Fibroblast of lung (primary cell): ENCODE results near the gene TES. TPM values are rescaled to one million over a fixed set of nuclear protein-coding genes. Genes with fewer than 3 reads are reported as not detected.

Experiments
- DNase-seq, 2 donors: peaks; one replicate each; pipeline versions ENCODE4 v3.0.0 to v3.0.0-alpha.2; 2010; ENCODE audit warnings: low read depth in 2 of 2
- H2AFZ ChIP-seq: 2 replicates; pipeline ENCODE4 v1.5.1; 2012; ENCODE audit warnings: low read length, control low read depth, inconsistent platforms
- H3K27ac ChIP-seq: 2 replicates; pipeline ENCODE4 v1.5.1; 2011; ENCODE audit warnings: low read length, control low read depth; ENCODE audit not compliant: insufficient read depth
- H3K27me3 ChIP-seq: 2 replicates; pipeline ENCODE4 v1.5.1; 2011; ENCODE audit warnings: mild to moderate bottlenecking, low read length; ENCODE audit not compliant: control insufficient read depth, insufficient read depth
- H3K36me3 ChIP-seq: 2 replicates; pipeline ENCODE4 v1.5.1; 2011; ENCODE audit warnings: low read length; ENCODE audit not compliant: control insufficient read depth, insufficient read depth
- H3K4me1 ChIP-seq: 2 replicates; pipeline ENCODE4 v1.5.1; 2011; ENCODE audit warnings: low read length; ENCODE audit not compliant: control insufficient read depth, insufficient read depth; ENCODE audit errors: extremely low read depth
- H3K4me2 ChIP-seq: 2 replicates; pipeline ENCODE4 v1.5.1; 2011; ENCODE audit warnings: low read length, control low read depth; ENCODE audit not compliant: insufficient read depth; ENCODE audit errors: extremely low read depth
- H3K4me3 ChIP-seq, 4 experiments: fragments of 200-600 bp in 1 of 4; sonication (generic) in 1 of 4; replicated peaks in 1 of 4; 2 replicates each; pipeline ENCODE4 v1.5.1; 2011 to 2016; ENCODE audit warnings: low read length in 4 of 4, low read depth in 3 of 4, mild to moderate bottlenecking in 3 of 4, control low read depth in 2 of 4, inconsistent platforms in 1 of 4, mixed read lengths in 1 of 4; ENCODE audit not compliant: insufficient read depth in 1 of 4; ENCODE audit errors: control extremely low read depth in 1 of 4
- H3K79me2 ChIP-seq: 2 replicates; pipeline ENCODE4 v1.5.1; 2012; ENCODE audit warnings: mild to moderate bottlenecking, low read length, inconsistent platforms; ENCODE audit not compliant: control insufficient read depth, insufficient read depth
- H3K9ac ChIP-seq: 2 replicates; pipeline ENCODE4 v1.5.1; 2011; ENCODE audit warnings: mild to moderate bottlenecking, low read length, control low read depth; ENCODE audit not compliant: insufficient read depth
- H3K9me3 ChIP-seq: 2 replicates; pipeline ENCODE4 v1.5.1; 2012; ENCODE audit warnings: low read depth, low read length; ENCODE audit not compliant: control insufficient read depth, insufficient read depth
- H4K20me1 ChIP-seq: 2 replicates; pipeline ENCODE4 v1.5.1; 2011; ENCODE audit warnings: low read length; ENCODE audit not compliant: control insufficient read depth, insufficient read depth; ENCODE audit errors: extremely low read depth
- CTCF ChIP-seq, 2 donors: IDR thresholded peaks in 1 of 2; conservative IDR thresholded peaks in 1 of 2; 1 replicate in 1 of 2; 2 replicates in 1 of 2; pipeline ENCODE4 v1.5.1; 2011 to 2012; ENCODE audit warnings: low read length in 2 of 2, control low read depth in 1 of 2, inconsistent platforms in 1 of 2, low read depth in 1 of 2, mild to moderate bottlenecking in 1 of 2
- EZH2 ChIP-seq: IDR thresholded peaks from 2 replicates; pipeline ENCODE4 v1.5.1; 2012; ENCODE audit warnings: low read length, control low read depth, mild to moderate bottlenecking; ENCODE audit errors: missing control alignments
- polyA plus RNA-seq, 2 donors: library from polyadenylated mRNA; depleted of rRNA in 1 of 2; stranded (reverse) in 1 of 2; unstranded in 1 of 2; fragments of >200 nt; gene quantifications; 2 replicates each; pipeline ENCODE4 v1.2.1, GENCODE V29; 2011 to 2012; ENCODE audit warnings: missing spikeins in 1 of 2
- total RNA-seq: library from RNA; depleted of rRNA; stranded (reverse); fragments of >200 nt; gene quantifications from 2 replicates; pipeline ENCODE4 v1.2.1, GENCODE V29; 2014

Gene TES
- total and polyA plus RNA-seq, 2 donors (not counting 1 experiment from before 2014, with no cell fraction given), result 17.7 to 64.1 TPM

GRCh38 chr7:116170180-116170579 is 40.2 kb upstream of the TES start:
- Histone ChIP-seq H3K9me3 (no peaks in the 10 kb centered on the region), H3K36me3 (no peaks in the 10 kb centered on the region), H3K9ac (no peak overlapping the region), H3K27ac (no peak overlapping the region), H3K4me3 (no peak overlapping the region), H3K27me3 (no peaks in the 10 kb centered on the region), H3K79me2 (no peaks in the 10 kb centered on the region), H3K4me1 (peaks cover 4% of the 10 kb centered on the region), H4K20me1 (no peaks in the 10 kb centered on the region), H3K4me2 (no peak overlapping the region), H2AFZ (no peak overlapping the region)
- DNase-seq, result no peak
- TF ChIP-seq CTCF (conservative IDR thresholded peaks at IDR 0.05 in 1 of 2, IDR thresholded peaks at IDR 0.05 in 1 of 2; ENCODE audit: low read depth in 1 of 2, low read length in 2 of 2) (no peak), EZH2 (no peak)

GRCh38 chr7:116171094-116171493 is 39.2 kb upstream of the TES start:
- Histone ChIP-seq H3K9ac (no peak overlapping the region), H3K9me3 (no peaks in the 10 kb centered on the region), H3K4me1 (peaks cover 4% of the 10 kb centered on the region), H2AFZ (no peak overlapping the region), H3K79me2 (no peaks in the 10 kb centered on the region), H3K27me3 (no peaks in the 10 kb centered on the region), H3K27ac (no peak overlapping the region), H4K20me1 (no peaks in the 10 kb centered on the region), H3K4me3 (no peak overlapping the region), H3K4me2 (no peak overlapping the region), H3K36me3 (no peaks in the 10 kb centered on the region)
- TF ChIP-seq CTCF (conservative IDR thresholded peaks at IDR 0.05 in 1 of 2, IDR thresholded peaks at IDR 0.05 in 1 of 2; ENCODE audit: low read depth in 1 of 2, low read length in 2 of 2), result no peak
- no peak for TF ChIP-seq EZH2
- DNase-seq, result peak in 1 of 2 donors; percentile 20

GRCh38 chr7:116172353-116172752 is 38.0 kb upstream of the TES start:
- H2AFZ ChIP-seq, result no peak overlapping the region
- no peaks in the 10 kb centered on the region for H3K9me3 ChIP-seq
- H3K27me3 ChIP-seq, result no peaks in the 10 kb centered on the region
- no peaks in the 10 kb centered on the region for H4K20me1 ChIP-seq
- no peaks in the 10 kb centered on the region for H3K36me3 ChIP-seq
- H3K4me1 ChIP-seq, result peaks cover 4% of the 10 kb centered on the region
- H3K79me2 ChIP-seq, result no peaks in the 10 kb centered on the region
- H3K27ac ChIP-seq, result no peak overlapping the region
- H3K4me2 ChIP-seq, result peak overlapping the region; percentile 15
- no peak overlapping the region for H3K9ac ChIP-seq
- H3K4me3 ChIP-seq, result no peak overlapping the region
- no peak for DNase-seq
- TF ChIP-seq CTCF (conservative IDR thresholded peaks at IDR 0.05 in 1 of 2, IDR thresholded peaks at IDR 0.05 in 1 of 2; ENCODE audit: low read depth in 1 of 2, low read length in 2 of 2), result no peak
